Retina (tissue), 1 donor: ENCODE results near the gene GUCD1.
"Not testable (repeated sequence)": the region's sequence is repeated elsewhere in the genome, so short reads cannot be mapped to it uniquely, and the experiment has no call there.

Experiments used
- DNase-seq: peaks from one replicate; pipeline ENCODE4 v3.0.0-alpha.2; 2016

The GUCD1 gene

GRCh38 chr22:24563246-24563645 is 8.3 kb upstream of the GUCD1 start:
- DNase-seq: no peak

- no peak for DNase-seq
Measured at GRCh38 chr22:24559471-24559870, 4.5 kb upstream of the GUCD1 start.

- DNase-seq: peak; percentile 97
Measured at GRCh38 chr22:24555165-24556039, 464 bp upstream of the GUCD1 start, which contains the start of gene SNRPD3. Gene SNRPD3 (plus strand): TSS chr22:24555999. CDS start chr22:24557675, 1,676 bp downstream.

GRCh38 chr22:24553597-24554312 is 1.2 kb downstream of the GUCD1 start:
- DNase-seq: no peak

GRCh38 chr22:24552503-24553286 is 2.2 kb downstream of the GUCD1 start:
- not testable (repeated sequence) for DNase-seq

GRCh38 chr22:24550902-24551435 is 4.0 kb downstream of the GUCD1 start:
- no peak for DNase-seq

GRCh38 chr22:24550028-24550901 is 4.7 kb downstream of the GUCD1 start:
- no peak for DNase-seq

GRCh38 chr22:24548812-24549211 is 6.1 kb downstream of the GUCD1 start:
- DNase-seq: no peak

- no peak for DNase-seq
Measured at GRCh38 chr22:24543679-24544243, 11.2 kb downstream of the GUCD1 start.

- no peak for DNase-seq
Measured at GRCh38 chr22:24543185-24543601, 11.7 kb downstream of the GUCD1 start.

GRCh38 chr22:24542641-24543040 is 12.3 kb downstream of the GUCD1 start:
- no peak for DNase-seq

- no peak for DNase-seq
Measured at GRCh38 chr22:24541681-24542515, 13.0 kb downstream of the GUCD1 start.

GRCh38 chr22:24540470-24540869 is 14.5 kb downstream of the GUCD1 start:
- DNase-seq: no peak

GRCh38 chr22:24536089-24536488 is 18.8 kb downstream of the GUCD1 start:
- no peak for DNase-seq

- no peak for DNase-seq
Measured at GRCh38 chr22:24535348-24535747, 19.6 kb downstream of the GUCD1 start.

- no peak for DNase-seq
Measured at GRCh38 chr22:24532075-24532474, 22.9 kb downstream of the GUCD1 start.

- not testable (repeated sequence) for DNase-seq
Measured at GRCh38 chr22:24530968-24531367, 24.0 kb downstream of the GUCD1 start.

GRCh38 chr22:24529898-24530297 is 25.0 kb downstream of the GUCD1 start:
- no peak for DNase-seq

GRCh38 chr22:24526191-24526590 is 28.7 kb downstream of the GUCD1 start:
- DNase-seq: no peak

GRCh38 chr22:24525416-24526037 is 29.4 kb downstream of the GUCD1 start:
- DNase-seq: peak; percentile 70
